ENCODE results near the gene KRT35.

Gene KRT35

GRCh38 chr17:41486316-41486715 is 5.4 kb upstream of the KRT35 start:
- DNase-seq: no peak

- no peak for DNase-seq
These were observed 4.3 kb upstream of the KRT35 start for GRCh38 chr17:41484920-41485904.

- DNase-seq: no peak
These were observed 3.3 kb upstream of the KRT35 start for GRCh38 chr17:41483991-41484826.

- no peak for DNase-seq
These were observed 2.6 kb upstream of the KRT35 start for GRCh38 chr17:41483531-41483930.

- DNase-seq: no peak
These were observed 370 bp downstream of the KRT35 start for GRCh38 chr17:41480581-41480980.

GRCh38 chr17:41480136-41480535 is 815 bp downstream of the KRT35 start:
- DNase-seq: no peak

GRCh38 chr17:41478237-41478636 is 2.7 kb downstream of the KRT35 start:
- DNase-seq: no peak

GRCh38 chr17:41476866-41477815 is 3.8 kb downstream of the KRT35 start:
- DNase-seq: no peak

GRCh38 chr17:41475421-41475820 is 5.5 kb downstream of the KRT35 start:
- DNase-seq: no peak

GRCh38 chr17:41474863-41475262 is 6.1 kb downstream of the KRT35 start:
- DNase-seq: no peak

- no peak for DNase-seq
These were observed 12.6 kb downstream of the KRT35 start for GRCh38 chr17:41468346-41468745.

GRCh38 chr17:41467561-41467960 is 13.4 kb downstream of the KRT35 start:
- no peak for DNase-seq

GRCh38 chr17:41466988-41467387 is 14.0 kb downstream of the KRT35 start, which contains the start of gene KRT32:
KRT32 (minus strand) TSS chr17:41467386; CDS start chr17:41467325, 61 bp downstream.
- DNase-seq: no peak

GRCh38 chr17:41464682-41465081 is 16.3 kb downstream of the KRT35 start:
- DNase-seq: no peak

GRCh38 chr17:41464173-41464572 is 16.8 kb downstream of the KRT35 start:
- no peak for DNase-seq

- DNase-seq: no peak
These were observed 17.2 kb downstream of the KRT35 start for GRCh38 chr17:41463746-41464145.

- no peak for DNase-seq
These were observed 18.2 kb downstream of the KRT35 start for GRCh38 chr17:41462705-41463104.

GRCh38 chr17:41457676-41458075 is 23.3 kb downstream of the KRT35 start:
- DNase-seq: no peak

- DNase-seq: no peak
These were observed 24.7 kb downstream of the KRT35 start for GRCh38 chr17:41456204-41456603.

- DNase-seq: no peak
These were observed 25.7 kb downstream of the KRT35 start for GRCh38 chr17:41455236-41455635.

GRCh38 chr17:41453066-41453465 is 27.9 kb downstream of the KRT35 start:
- no peak for DNase-seq

GRCh38 chr17:41452281-41452680 is 28.7 kb downstream of the KRT35 start:
- DNase-seq: no peak
